Activated CD4-positive, alpha-beta T cell treated with anti-CD3 and anti-CD28 coated beads for 24 hours (primary cell): ENCODE results near the gene BAZ2B.

ENCODE experiments used
- DNase-seq, 2 donors: peaks; one replicate each; pipeline ENCODE4 v3.0.0-alpha.2; 2020; ENCODE audit warnings: low read depth in 2 of 2

BAZ2B gene

DNA sequence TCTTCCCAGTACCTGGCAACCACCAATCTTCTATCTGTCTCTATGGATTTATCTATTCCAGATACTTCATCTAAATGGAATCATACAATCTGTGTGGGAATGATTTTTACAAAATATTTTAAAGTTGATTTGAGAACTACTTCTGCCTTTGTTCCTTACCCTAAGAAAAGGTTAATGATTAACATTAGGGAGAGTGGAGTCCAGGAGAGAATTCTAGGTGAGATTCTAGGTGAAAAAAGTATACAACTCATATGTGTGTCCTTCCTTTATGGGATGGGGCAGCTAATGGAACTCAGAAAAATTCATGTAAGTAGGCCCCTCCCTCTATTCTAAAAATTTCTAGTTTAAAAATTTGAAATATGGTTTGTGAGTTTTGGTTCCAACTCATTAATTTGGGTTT is 293.9 kb downstream of the BAZ2B start:
- no peak for DNase-seq

DNA sequence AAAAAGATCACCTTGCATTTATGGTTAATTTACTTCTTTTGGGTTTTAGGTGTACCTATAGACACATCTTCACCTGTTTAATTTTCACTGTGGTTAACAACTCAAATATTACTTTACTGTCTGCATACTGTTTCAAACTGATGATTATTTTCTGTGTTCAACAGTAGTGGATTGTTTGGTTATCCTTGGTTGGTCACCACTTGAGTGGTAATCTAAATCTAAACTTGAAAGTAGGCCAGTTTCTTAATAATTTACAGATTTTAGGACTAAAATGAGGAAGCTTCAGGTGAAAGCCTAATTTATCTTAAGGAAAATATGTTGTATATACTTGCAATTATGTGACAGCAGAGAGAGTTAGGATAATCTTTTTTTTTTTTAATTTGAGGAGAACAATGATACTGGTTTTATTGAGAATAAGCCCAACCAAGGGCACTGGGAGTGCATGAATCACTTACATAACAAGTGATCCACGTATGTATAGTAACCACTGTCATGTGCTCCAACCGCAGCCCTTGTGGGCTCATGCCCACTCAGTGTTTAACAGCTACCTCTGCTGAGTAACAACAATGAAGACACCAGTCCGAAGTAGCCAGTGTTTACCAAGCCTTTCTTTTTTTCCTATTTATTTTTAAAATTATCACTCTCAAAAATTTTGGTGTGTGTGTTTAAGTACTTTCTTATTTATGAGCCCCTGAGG is 298.8 kb downstream of the BAZ2B start:
- DNase-seq: no peak

DNA sequence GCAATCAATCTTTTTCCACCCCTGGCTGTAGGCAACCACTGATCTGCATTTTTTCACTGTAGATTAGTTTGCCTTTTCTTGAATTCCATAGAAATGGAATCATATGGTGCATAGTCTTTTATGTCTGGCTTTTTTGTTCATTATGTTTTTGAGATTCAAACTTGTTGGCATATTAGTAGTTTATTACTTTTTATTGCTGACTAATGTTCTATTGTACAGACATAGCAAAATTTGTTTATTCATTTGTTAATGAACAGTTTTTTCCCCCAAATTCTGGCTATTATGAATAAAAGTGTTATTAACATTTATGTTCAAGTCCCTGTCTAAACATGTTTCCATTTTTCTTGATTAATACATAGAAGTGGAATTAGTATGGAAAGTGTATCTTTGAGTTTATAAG is 308.4 kb downstream of the BAZ2B start:
- DNase-seq: no peak

DNA sequence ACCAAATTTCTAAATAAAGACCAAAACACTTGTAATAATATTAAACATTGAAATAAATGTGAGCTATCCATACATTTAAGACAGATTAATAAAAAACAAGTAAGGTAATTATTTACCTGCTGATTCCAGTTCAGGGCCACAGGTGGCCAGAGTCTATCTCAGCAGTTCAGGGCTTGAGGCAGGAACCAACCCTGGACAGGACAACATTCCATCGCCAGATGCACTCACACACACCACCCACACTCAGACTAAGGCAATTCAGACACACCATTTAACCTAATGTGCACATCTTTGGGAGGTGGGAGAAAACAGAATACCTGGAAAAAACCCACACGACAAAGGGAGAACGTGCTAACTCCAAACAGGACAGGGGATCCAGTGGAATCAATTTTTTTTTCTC is 315.8 kb downstream of the BAZ2B start:
- no peak for DNase-seq

DNA sequence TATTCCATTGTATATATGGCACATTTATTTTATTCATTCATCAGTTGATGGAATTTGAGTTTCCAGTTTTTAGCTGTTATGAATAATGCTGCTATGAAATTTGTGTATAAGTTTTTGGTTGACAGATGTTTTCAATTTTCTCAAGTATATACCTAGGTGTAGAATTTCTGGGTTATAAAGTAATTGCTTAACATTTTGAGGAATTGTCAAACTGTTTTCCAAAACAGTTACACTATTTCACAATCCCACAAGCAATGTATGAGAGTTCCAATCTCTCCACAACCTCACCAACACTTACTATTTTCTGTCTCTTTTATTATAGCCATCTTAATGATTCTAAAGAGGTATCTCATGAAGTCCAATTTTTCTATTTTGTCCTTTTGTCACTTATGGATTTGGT is 317.4 kb downstream of the BAZ2B start:
- DNase-seq: no peak

DNA sequence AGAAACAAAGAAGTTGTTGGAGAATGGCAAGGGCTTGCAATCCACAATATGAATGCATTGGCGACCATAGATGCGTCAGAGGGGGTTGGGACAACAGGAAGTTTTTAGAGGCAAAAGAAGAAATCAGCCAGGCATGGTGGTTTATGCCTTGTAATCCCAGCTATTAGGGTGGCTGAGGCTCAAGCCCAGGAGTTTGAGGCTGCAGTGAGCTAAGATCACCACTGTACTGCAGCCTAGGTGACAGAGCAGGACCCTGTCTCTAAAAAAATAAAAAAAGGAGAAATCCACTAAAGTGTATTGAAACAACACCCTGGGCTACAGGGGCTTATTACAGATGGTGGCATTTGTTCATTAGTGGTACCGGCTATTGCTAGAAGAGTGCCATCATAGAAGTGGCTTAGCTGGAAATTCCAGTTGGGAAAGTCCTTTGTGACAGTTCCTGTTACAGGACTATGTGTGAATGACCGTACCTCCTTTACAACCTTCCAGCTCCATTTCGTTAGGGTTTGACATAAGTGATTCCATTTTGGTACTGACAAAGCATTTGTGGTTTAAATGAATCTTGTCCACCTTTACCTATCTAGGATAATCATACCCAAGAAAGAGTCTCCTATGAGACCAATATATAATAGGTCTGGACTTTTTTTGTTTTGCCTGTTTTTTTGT is 319.2 kb downstream of the BAZ2B start:
- no peak for DNase-seq

DNA sequence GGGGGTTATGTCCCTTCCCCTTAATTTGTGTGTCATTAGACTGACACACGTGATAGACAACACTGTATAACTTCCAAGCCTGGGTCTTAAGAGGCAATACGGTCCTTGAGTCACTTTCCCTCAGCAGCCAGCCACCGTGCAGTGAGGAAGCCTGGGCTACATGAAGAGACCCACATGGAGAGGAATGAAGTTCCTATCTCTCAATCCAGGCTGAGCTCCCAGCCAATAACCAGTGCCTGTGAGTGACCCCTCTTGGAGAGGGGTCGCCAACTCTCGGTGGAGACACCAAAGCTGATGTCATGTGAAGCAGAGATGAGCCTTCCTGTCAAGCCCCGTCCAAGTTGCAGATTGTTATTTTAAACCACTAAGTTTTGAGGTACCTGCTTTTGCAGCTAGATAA is 324.2 kb downstream of the BAZ2B start:
- no peak for DNase-seq

DNA sequence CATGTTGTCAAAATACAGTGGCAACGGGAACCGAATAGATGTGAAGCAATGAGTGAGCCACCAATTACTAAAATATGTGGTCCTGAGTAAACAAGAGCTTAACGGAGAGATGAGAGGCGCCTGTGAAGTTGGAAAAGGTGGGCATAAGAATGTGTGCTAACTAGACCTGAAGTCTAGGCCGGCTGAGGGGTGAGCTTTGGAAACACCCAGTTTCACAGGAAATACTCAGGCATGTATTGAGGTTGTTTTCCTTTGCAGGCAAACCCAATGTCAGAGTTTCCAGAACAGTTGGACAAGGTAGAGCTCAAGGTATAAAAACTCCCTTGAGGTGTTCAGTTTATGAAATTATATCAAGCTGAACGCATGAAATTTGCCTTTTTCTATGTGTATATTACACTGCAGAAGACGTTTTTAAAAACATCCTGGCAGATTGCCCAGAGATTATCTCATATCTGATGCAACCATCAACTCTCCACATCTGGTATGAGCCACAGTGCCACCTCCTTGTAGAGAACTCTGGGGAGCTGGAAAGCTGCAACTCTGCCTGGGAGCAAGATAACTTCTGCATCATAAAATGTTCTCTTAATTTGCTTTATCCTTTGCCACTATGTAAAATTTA is 325.9 kb downstream of the BAZ2B start:
- DNase-seq: no peak

DNA sequence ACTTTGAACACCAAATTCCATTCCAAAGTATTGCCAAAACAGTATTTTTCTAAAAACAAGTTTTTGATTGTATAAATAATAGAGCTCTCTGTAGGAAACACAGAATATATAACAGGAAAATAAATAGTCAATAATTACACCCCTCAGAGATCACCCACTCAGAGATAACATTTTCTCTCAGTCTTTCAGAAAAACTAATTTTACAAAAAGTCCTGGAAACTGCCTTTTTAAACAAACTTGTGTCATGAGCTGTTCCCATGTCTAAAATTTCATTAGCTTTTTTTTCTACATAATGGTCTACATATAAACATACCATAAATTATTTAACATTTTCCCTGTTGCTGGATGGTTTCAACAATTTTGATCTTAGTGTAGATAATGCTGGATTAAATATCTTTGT is 328.6 kb downstream of the BAZ2B start:
- no peak for DNase-seq

DNA sequence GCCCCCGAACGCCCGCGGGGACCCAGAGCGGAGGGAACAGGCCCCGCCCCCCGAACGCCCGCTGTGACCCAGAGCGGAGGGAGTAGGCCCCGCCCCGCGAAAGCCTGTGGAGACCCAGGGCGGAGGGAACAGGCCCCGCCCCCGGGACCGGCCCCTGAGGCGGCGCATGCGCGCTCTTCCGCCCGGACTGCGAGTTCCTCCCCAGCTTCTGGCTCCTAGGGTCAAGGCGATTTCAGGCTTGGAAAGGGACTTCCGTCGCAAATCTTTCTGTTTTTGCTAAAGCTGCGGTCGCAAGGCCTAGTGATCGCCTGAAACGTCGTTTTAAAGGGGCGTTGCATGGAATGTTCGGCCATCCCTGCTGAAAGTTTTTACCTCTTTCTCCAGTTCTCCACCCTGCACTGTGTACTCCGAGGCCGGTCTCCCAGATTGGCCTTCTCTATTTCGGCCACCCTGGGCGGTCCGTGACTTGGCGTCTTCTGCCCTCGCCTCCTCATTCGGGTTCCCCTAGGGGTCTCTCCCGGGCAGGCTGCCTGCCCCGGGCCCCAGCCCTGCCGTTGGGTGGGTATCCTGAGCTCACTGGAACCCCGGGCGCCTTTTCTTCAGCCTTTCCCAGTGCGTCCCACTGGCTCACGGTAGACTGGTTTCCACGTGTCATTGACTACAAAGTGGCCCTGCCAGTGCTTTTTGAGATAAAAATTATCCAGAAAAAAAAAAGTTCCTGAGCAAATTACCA is 329.5 kb downstream of the BAZ2B start:
- peak; percentile 93 to 95 for DNase-seq

DNA sequence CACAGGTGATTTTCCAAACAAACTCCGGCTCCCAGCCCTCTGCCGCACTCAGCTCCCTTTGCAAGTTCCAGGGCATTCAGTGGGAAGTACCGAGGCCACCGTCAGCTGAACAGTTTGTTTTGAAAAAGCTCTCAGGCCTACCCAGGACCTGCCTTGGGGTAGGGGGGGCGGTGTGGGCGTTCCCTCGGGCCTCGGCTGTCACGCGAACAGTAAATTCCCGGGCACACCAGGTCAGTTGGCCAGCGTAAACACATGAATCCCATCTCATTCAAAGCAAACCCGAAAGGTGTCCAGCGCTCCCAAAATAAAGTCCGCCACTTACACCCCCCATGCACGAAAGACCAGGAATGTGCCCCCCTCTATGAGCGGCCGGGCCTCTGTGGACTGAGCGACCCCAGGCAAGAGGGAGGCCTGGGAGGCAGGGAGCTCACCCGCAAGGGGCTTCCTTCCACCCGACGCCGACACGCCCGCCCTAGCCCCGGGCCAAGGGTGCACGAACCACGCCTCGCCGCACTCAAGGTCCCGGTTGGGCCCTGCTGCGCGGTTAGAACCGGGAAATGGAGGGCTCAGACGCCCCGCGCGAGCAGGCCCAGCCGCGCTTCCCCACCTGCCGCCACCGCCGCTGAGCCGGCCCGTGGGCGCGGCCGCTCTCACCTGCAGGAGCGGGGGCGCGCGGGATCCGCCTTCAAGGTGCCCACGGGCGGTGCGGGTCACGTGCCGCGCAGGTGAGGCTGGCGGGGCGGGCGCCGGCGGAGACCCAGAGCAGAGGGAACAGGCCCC is 330.2 kb downstream of the BAZ2B start, which contains the start of gene WDSUB1:
TSS of gene WDSUB1 (minus strand) at position 775 of the 780 bp plus-strand sequence. CDS start 3,634 bp downstream, outside the sequence.
- DNase-seq: peak; percentile 6 to 14

DNA sequence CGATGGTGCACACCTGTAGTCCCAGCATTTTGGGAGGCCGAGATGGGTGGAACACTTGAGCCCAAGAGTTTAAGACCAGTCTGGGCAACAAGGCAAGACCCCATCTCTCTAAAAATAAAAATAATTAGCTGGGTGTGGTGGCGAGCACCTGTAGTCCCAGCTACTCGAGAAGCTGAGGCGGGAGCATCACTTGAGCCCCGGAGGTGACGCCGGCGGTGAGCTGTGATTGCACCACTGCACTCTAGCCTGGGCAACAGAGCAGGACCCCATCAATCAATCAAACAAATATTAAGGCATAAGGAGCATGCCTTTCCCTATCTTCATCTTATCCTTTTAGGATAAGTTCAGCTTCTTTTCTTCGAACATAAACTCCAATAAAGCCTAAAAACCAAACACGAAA is 330.9 kb downstream of the BAZ2B start:
- no peak for DNase-seq

DNA sequence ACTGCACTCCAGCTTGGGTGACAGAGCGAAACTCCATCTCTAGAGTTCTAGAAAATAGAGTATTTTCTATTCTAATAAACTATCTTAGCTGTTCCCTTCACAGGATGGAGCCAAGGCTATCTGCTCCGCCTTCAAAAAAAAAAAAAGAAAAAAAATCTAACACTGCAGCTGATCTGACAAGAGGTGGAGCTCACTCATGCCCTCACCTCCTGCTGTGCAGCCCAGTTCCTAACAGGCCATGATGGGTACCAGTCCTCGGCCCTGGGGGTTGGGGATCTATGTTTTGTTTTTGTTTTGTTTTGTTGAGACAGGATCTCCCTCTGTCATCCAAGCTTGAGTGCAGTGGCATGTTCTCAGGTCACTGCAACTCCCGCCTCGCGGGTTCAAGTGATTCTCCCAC is 332.8 kb downstream of the BAZ2B start:
- no peak for DNase-seq

DNA sequence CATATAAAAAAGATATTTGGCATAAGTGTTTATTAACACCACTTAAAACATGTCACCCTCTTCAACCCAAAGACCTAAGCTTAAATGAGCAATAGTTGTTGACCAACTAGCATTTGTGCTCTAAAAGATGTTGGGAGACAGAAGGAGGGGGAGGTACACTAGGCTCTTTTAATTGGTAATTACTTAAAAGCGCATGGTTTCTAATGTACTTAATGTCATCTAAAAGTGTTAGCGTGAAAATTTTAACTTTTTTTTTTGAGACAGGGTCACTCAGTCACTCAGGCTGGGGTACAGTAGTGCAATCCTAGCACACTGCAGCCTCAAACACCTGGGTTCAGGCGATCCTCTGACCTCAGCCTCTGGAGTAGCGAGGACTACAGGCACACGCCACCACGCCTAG is 335.3 kb downstream of the BAZ2B start:
- DNase-seq: no peak

DNA sequence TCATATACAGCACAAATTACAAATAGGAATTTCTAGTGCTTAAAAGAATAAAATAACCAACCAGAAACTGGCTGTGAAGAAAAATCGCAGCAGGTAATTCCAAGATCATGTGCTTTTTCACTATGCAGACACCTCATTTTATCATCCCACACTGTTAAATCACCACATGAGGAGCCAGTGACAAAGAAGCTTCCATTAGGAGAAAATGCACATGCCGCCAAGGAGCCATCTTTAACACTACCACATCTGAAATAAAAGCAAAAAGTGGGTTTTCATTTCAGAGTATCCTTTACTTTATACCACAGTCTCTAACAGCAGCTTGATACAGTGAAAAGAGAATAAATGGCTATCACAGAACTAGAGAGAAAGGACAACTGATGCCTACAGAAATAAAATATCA is 336.6 kb downstream of the BAZ2B start:
- DNase-seq: no peak

DNA sequence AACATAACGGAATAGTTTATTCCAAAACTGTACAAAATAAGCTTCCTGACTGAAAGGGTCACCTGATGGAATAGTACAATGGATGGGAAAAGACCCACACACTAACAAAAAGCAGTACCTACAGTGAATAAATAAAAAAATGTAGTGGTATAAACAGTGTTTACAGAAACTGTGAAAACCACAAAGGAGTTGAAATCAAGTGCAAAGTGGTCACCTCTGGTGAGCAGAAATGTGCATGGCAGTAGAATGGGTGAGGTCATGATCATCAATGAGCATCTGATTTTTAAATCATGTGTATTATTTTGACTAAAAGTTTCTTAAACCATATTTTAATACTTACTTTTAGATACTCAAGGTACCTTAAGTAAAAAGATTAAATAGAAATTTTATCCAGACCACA is 341.2 kb downstream of the BAZ2B start:
- DNase-seq: no peak

DNA sequence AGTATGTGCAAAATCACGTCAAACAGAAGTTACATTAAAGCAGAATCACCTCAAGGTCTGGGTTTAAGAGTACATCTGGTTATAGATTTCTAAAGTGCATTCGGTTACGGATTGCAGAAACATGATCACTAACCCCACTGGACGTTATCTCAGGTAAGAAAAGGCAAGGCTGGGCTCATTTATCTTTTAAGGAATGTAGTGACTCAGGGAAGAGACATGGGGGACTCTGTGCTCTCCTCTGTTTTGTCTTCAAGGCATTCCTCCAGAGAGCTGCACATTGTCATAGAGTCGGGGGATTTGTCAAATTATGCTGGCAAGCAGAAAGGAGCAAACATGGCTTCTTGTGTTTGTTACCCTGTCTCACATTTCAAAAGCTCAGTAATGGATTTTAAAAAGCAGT is 344.2 kb downstream of the BAZ2B start:
- no peak for DNase-seq

DNA sequence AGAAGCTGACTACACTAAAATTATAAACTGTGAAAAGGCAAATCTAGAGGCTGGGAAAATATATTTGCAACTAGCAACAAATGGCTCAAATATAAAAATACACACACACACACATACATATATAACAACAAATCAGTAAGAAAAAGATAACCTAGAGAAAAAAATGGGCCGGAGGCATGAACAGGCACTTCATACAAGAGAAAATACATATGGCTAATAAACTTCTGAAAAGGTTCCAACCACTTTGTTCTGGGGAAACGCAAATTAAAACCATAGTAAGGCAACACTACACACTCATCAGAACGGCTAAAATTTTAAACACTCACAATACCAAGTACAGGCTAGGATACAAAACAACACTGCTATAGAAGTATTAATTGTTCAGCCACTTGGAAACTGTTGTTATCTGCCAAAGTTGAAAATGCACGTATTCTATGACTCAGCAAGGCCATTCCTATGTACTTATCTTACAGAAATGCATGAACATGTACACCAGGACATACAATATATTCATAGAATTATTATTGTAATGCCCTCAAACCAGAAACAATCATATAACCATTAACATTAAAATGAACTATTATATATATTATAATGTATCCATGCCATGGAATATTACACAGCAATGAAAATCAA is 345.5 kb downstream of the BAZ2B start:
- no peak for DNase-seq
